IMR-90 (cell line): ENCODE data around the gene CWF19L2. TPM values are rescaled to one million over a fixed set of nuclear protein-coding genes. Genes with fewer than 3 reads are reported as not detected.

Source experiments
- ATAC-seq: fragments of 200-7000 bp; cut with Tn5 transposase; 2 replicates; pipeline ENCODE4 v1.9.1; 2020; ENCODE audit warnings: low read depth, mild to moderate bottlenecking, moderate library complexity
- BruUV-seq: library from RNA; stranded (reverse); fragments of 400-500 nt; replicated peaks from 2 replicates; lab custom pipeline; 2021; lab: Mats Ljungman, UMichigan
- CTCF ChIA-PET: fragments of 300-600 bp; formaldehyde crosslinking; extraction: SDS; loops from one replicate; lab custom pipeline; 2021; ENCODE audit warnings: antibody characterized with exemption; lab: Yijun Ruan, JAX
- POLR2A ChIA-PET: fragments of 300-600 bp; sonication (Branson Sonifier 250); formaldehyde crosslinking; loops from one replicate; lab custom pipeline; 2022; ENCODE audit warnings: antibody characterized with exemption; ENCODE audit not compliant: unreplicated experiment; lab: Charles Lee
- DNase-seq: peaks from one replicate; pipeline ENCODE4 v3.0.0; 2013
- H2AFZ ChIP-seq: replicated peaks from 2 replicates; pipeline ENCODE3; 2013; ENCODE audit warnings: low read length, mild to moderate bottlenecking; ENCODE audit not compliant: poor library complexity
- H2AK5ac ChIP-seq: 2 replicates; pipeline ENCODE4 v1.6.1; 2013; ENCODE audit warnings: low read depth, low read length, inconsistent platforms
- H2AK9ac ChIP-seq: replicated peaks from 2 replicates; pipeline ENCODE3; 2013; ENCODE audit warnings: mild to moderate bottlenecking, low read depth, low read length, moderate library complexity; ENCODE audit not compliant: poor library complexity
- H2BK120ac ChIP-seq: 2 replicates; pipeline ENCODE4 v1.6.1; 2013; ENCODE audit warnings: low read depth, low read length, inconsistent platforms
- H2BK15ac ChIP-seq: 3 replicates; pipeline ENCODE4 v1.6.1; 2013; ENCODE audit warnings: low read depth, low read length, inconsistent platforms
- H2BK20ac ChIP-seq: 2 replicates; pipeline ENCODE4 v1.6.1; 2013; ENCODE audit warnings: low read depth, mild to moderate bottlenecking, inconsistent platforms, low read length, moderate library complexity
- H2BK5ac ChIP-seq: 2 replicates; pipeline ENCODE4 v1.6.1; 2013; ENCODE audit warnings: mild to moderate bottlenecking, low read depth, low read length, inconsistent platforms; ENCODE audit not compliant: poor library complexity, severe bottlenecking
- H3K14ac ChIP-seq: replicated peaks from 2 replicates; pipeline ENCODE4 v1.6.1; 2013; ENCODE audit warnings: low read depth, low read length, inconsistent platforms
- H3K18ac ChIP-seq: 2 replicates; pipeline ENCODE4 v1.6.1; 2013; ENCODE audit warnings: low read depth, low read length, control low read depth
- H3K23ac ChIP-seq: 2 replicates; pipeline ENCODE4 v1.6.1; 2013; ENCODE audit warnings: low read depth, low read length, inconsistent platforms
- H3K27ac ChIP-seq: 2 replicates; pipeline ENCODE4 v1.5.1; 2013; ENCODE audit warnings: mild to moderate bottlenecking, control low read depth, low read length; ENCODE audit not compliant: insufficient read depth
- H3K27me3 ChIP-seq: 2 replicates; pipeline ENCODE4 v1.6.1; 2013; ENCODE audit warnings: low read length; ENCODE audit not compliant: control insufficient read depth, insufficient read depth
- H3K36me3 ChIP-seq: 2 replicates; pipeline ENCODE4 v1.6.1; 2013; ENCODE audit warnings: low read length, mixed read lengths; ENCODE audit not compliant: control insufficient read depth, insufficient read depth
- H3K4ac ChIP-seq: 2 replicates; pipeline ENCODE4 v1.6.1; 2013; ENCODE audit warnings: low read depth, low read length, inconsistent platforms
- H3K4me1 ChIP-seq: 2 replicates; pipeline ENCODE4 v1.6.1; 2013; ENCODE audit warnings: low read length, mixed read lengths; ENCODE audit not compliant: control insufficient read depth, insufficient read depth
- H3K4me2 ChIP-seq: 2 replicates; pipeline ENCODE4 v1.6.1; 2013; ENCODE audit warnings: low read depth, mild to moderate bottlenecking, control low read depth, low read length, moderate library complexity
- H3K4me3 ChIP-seq: 2 replicates; pipeline ENCODE4 v1.5.1; 2013; ENCODE audit warnings: low read depth, mild to moderate bottlenecking, control low read depth, low read length, moderate library complexity; ENCODE audit not compliant: insufficient read depth
- H3K56ac ChIP-seq: 2 replicates; pipeline ENCODE4 v1.6.1; 2013; ENCODE audit warnings: low read length, inconsistent platforms; ENCODE audit not compliant: insufficient read depth; ENCODE audit errors: extremely low read depth
- H3K79me1 ChIP-seq, 2 experiments: 2 replicates each; pipeline ENCODE4 v1.6.1; 2013; ENCODE audit warnings: low read length in 2 of 2, inconsistent platforms in 1 of 2, low read depth in 1 of 2
- H3K9ac ChIP-seq: 2 replicates; pipeline ENCODE4 v1.6.1; 2013; ENCODE audit warnings: low read depth, low read length, control low read depth
- H3K9me1 ChIP-seq: 2 replicates; pipeline ENCODE4 v1.6.1; 2013; ENCODE audit warnings: low read length, inconsistent platforms; ENCODE audit not compliant: insufficient read depth
- H3K9me3 ChIP-seq: 2 replicates; pipeline ENCODE4 v1.6.1; 2013; ENCODE audit warnings: low read length; ENCODE audit not compliant: control insufficient read depth, insufficient read depth
- H4K20me1 ChIP-seq: 2 replicates; pipeline ENCODE4 v1.6.1; 2013; ENCODE audit warnings: low read length, inconsistent platforms; ENCODE audit not compliant: insufficient read depth
- H4K5ac ChIP-seq: 2 replicates; pipeline ENCODE4 v1.6.1; 2013; ENCODE audit warnings: mild to moderate bottlenecking, low read depth, low read length, control low read depth
- H4K8ac ChIP-seq, 2 experiments: 2 replicates each; pipeline ENCODE4 v1.6.1; 2013; ENCODE audit warnings: low read depth in 2 of 2, low read length in 2 of 2, control low read depth in 1 of 2, inconsistent platforms in 1 of 2
- H4K91ac ChIP-seq: 2 replicates; pipeline ENCODE4 v1.6.1; 2013; ENCODE audit warnings: low read depth, low read length, inconsistent platforms; ENCODE audit not compliant: insufficient read depth
- FOS ChIP-seq: fragments of 150-350 bp; IDR thresholded peaks from 2 replicates; pipeline ENCODE4 v1.6.1; 2016; ENCODE audit warnings: low read depth, low read length
- RCOR1 ChIP-seq: IDR thresholded peaks from 2 replicates; pipeline ENCODE4 v1.6.1; 2012; ENCODE audit warnings: mild to moderate bottlenecking, low read length, improper control_type of control experiment; ENCODE audit not compliant: insufficient replicate concordance
- WGBS, 2 experiments: methylation state at CpG; one replicate each; pipeline versions ENCODE4 v1.1.5 to v1.1.7; 2013; ENCODE audit warnings: missing lambda C conversion rate in 2 of 2; ENCODE audit not compliant: insufficient read length in 1 of 2; ENCODE audit errors: extremely low coverage in 2 of 2; 5-methylcytosine and 5-hydroxymethylcytosine counted together
- dilution Hi-C: fragments of 300-500 bp; cut with HindIII; formaldehyde crosslinking; loops from one replicate; pipeline ENCODE4 v1.14.3; 2018; ENCODE audit warnings: low sequenced_read_pairs; ENCODE audit not compliant: unreplicated experiment
- in situ Hi-C: fragments of 300-500 bp; cut with MboI; formaldehyde crosslinking; loops from 3 replicates; pipeline ENCODE4 v1.14.3; 2019; ENCODE audit warnings: low sequenced_read_pairs, inconsistent platforms, mixed read lengths
- intact Hi-C: fragments of 100-400 bp; cut with micrococcal nuclease; formaldehyde crosslinking; loops from 2 replicates; pipeline ENCODE4 v1.10.0; 2022
- polyA plus RNA-seq, 3 experiments: library from polyadenylated mRNA; depleted of rRNA; stranded (reverse); fragments of >200 nt; gene quantifications; 2 replicates each; pipeline ENCODE4 v1.2.3, GENCODE V29; 2012; ENCODE audit warnings: low replicate concordance in 1 of 3
- total RNA-seq: library from RNA; depleted of rRNA; stranded (reverse); fragments of >200 nt; gene quantifications from 2 replicates; pipeline ENCODE4 v1.2.3, GENCODE V29; 2012
- TF ChIP-seq, protein P1 (sequence below): fragments of 150-350 bp; IDR thresholded peaks from 2 replicates; pipeline ENCODE4 v1.6.1; 2016; ENCODE audit warnings: low read depth, mild to moderate bottlenecking, low read length, moderate library complexity, borderline replicate concordance

Gene CWF19L2
- total and polyA plus RNA-seq, 2 of the 4 experiments (the other 2 are of a cell fraction) = 1.7 to 3.8 TPM

- H2BK15ac ChIP-seq = no peak overlapping the region
- ChIA-PET POLR2A (no interaction called here), CTCF (no interaction called here)
- H3K56ac ChIP-seq = no peak overlapping the region
- no peaks in the 10 kb centered on the region for H3K9me3 ChIP-seq
- dilution Hi-C loops (no loop called here), intact Hi-C loops (no loop called here), in situ Hi-C loops (no loop called here)
- no peak overlapping the region for H2AK5ac ChIP-seq
- no peak overlapping the region for H3K4me2 ChIP-seq
- no peak overlapping the region for H3K4ac ChIP-seq
- H3K14ac ChIP-seq = no peak overlapping the region
- no peaks in the 10 kb centered on the region for H3K36me3 ChIP-seq
- DNase-seq (no peak), ATAC-seq (no peak)
- H3K23ac ChIP-seq = no peak overlapping the region
- TF ChIP-seq RCOR1 (no peak), FOS (no peak)
- TF ChIP-seq, protein P1, sequence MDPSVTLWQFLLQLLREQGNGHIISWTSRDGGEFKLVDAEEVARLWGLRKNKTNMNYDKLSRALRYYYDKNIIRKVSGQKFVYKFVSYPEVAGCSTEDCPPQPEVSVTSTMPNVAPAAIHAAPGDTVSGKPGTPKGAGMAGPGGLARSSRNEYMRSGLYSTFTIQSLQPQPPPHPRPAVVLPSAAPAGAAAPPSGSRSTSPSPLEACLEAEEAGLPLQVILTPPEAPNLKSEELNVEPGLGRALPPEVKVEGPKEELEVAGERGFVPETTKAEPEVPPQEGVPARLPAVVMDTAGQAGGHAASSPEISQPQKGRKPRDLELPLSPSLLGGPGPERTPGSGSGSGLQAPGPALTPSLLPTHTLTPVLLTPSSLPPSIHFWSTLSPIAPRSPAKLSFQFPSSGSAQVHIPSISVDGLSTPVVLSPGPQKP = no peak
- H2BK5ac ChIP-seq = no peak overlapping the region
- H4K91ac ChIP-seq = no peak overlapping the region
- H2BK120ac ChIP-seq = no peak overlapping the region
- no peak overlapping the region for H4K5ac ChIP-seq
- H2BK20ac ChIP-seq = no peak overlapping the region
- H3K9ac ChIP-seq = no peak overlapping the region
- H3K4me3 ChIP-seq = no peak overlapping the region
- no TSS peak for BruUV-seq
- H3K4me1 ChIP-seq = no peaks in the 10 kb centered on the region
- no peak overlapping the region for H2AFZ ChIP-seq
- H4K20me1 ChIP-seq = no peaks in the 10 kb centered on the region
- H4K8ac ChIP-seq = no peak overlapping the region
- no peaks in the 10 kb centered on the region for H3K79me1 ChIP-seq
- no peak overlapping the region for H3K27ac ChIP-seq
- no peaks in the 10 kb centered on the region for H3K27me3 ChIP-seq
- WGBS, 2 experiments = no CpG with 5 or more reads among the region's 1 CpG
- no peak overlapping the region for H2AK9ac ChIP-seq
- H3K18ac ChIP-seq = no peak overlapping the region
- H3K9me1 ChIP-seq = no peaks in the 10 kb centered on the region
Observed at GRCh38 chr11:107370390-107370789, 87.2 kb downstream of the CWF19L2 start.
